Measurements from ENCODE around the gene CBFA2T3. TPM values are rescaled to one million over a fixed set of nuclear protein-coding genes. Genes with fewer than 3 reads are reported as not detected.

The CBFA2T3 gene
- total RNA-seq, 1 experiment from 2014 or later: not detected

DNA sequence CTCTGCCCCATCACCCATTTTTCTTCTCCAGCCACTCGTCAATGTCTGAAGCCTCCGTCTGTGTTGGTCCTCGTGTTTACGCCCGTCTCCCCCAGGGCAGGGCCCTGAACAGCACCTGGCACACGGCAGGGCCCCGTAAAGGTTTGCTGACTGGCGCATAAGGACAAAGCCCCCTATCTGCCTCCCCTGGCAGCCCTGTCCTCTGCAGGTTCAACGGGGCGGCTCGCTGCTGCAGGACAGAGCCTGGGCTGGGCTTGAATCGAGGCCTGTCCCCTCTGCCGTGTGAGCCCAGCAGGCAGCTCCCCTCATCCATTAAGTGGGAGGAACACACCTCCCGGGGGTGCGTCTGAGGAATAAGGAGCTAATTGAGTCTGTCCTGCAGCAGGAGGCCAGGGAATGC, 64.5 kb downstream of the CBFA2T3 start:
- H2AFZ ChIP-seq (ENCODE audit: low read length): no peak overlapping the region
- no peak overlapping the region for H3K4me3 ChIP-seq (ENCODE audit: low read length)
- H3K9ac ChIP-seq (ENCODE audit: low read length): no peak overlapping the region
- no peaks in the 10 kb centered on the region for H3K36me3 ChIP-seq (ENCODE audit: insufficient read depth, low read length)
- no peaks in the 10 kb centered on the region for H4K20me1 ChIP-seq (ENCODE audit: insufficient read depth, low read depth, low read length)
- H3K4me1 ChIP-seq (ENCODE audit: low read length): no peaks in the 10 kb centered on the region
- no peak for DNase-seq
- no peaks in the 10 kb centered on the region for H3K79me2 ChIP-seq (ENCODE audit: low read length)
- H3K27ac ChIP-seq (ENCODE audit: low read length): no peak overlapping the region
- H3K9me3 ChIP-seq (ENCODE audit: low read length): no peaks in the 10 kb centered on the region
- no peaks in the 10 kb centered on the region for H3K27me3 ChIP-seq (ENCODE audit: low read length)
- no peaks in the 10 kb centered on the region for H3K9me2 ChIP-seq (replicated peaks; ENCODE audit: insufficient read depth, low read length)
- no peak overlapping the region for H3K4me2 ChIP-seq (ENCODE audit: low read depth, low read length, poor library complexity, severe bottlenecking)

DNA sequence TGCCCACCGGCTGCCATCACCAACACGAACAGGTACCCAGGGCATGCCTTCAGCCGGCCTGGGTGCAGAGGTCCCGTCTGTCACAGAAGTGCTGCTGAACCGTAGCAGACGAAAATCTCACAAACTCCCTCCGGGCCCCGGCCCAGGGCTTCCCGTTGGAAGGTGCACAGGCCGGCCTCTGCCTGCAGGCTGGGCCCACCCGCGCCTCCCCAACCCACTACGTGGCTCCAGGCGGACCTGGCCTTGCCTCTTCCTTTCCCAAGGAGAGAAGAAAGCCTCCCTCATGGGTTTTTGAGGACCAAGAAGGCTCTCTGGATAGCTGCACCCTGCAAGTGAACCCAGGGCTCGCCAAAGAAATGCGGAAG, 65.1 kb downstream of the CBFA2T3 start:
- Histone ChIP-seq H3K4me3 (ENCODE audit: low read length) (no peak overlapping the region), H3K9ac (ENCODE audit: low read length) (no peak overlapping the region), H4K20me1 (ENCODE audit: insufficient read depth, low read depth, low read length) (no peaks in the 10 kb centered on the region), H3K27me3 (ENCODE audit: low read length) (no peaks in the 10 kb centered on the region), H3K4me2 (ENCODE audit: low read depth, low read length, poor library complexity, severe bottlenecking) (no peak overlapping the region), H3K9me3 (ENCODE audit: low read length) (no peaks in the 10 kb centered on the region), H3K9me2 (replicated peaks; ENCODE audit: insufficient read depth, low read length) (no peaks in the 10 kb centered on the region), H3K27ac (ENCODE audit: low read length) (no peak overlapping the region), H3K79me2 (ENCODE audit: low read length) (no peaks in the 10 kb centered on the region), H3K36me3 (ENCODE audit: insufficient read depth, low read length) (no peaks in the 10 kb centered on the region), H2AFZ (ENCODE audit: low read length) (no peak overlapping the region), H3K4me1 (ENCODE audit: low read length) (no peaks in the 10 kb centered on the region)
- DNase-seq: no peak

DNA sequence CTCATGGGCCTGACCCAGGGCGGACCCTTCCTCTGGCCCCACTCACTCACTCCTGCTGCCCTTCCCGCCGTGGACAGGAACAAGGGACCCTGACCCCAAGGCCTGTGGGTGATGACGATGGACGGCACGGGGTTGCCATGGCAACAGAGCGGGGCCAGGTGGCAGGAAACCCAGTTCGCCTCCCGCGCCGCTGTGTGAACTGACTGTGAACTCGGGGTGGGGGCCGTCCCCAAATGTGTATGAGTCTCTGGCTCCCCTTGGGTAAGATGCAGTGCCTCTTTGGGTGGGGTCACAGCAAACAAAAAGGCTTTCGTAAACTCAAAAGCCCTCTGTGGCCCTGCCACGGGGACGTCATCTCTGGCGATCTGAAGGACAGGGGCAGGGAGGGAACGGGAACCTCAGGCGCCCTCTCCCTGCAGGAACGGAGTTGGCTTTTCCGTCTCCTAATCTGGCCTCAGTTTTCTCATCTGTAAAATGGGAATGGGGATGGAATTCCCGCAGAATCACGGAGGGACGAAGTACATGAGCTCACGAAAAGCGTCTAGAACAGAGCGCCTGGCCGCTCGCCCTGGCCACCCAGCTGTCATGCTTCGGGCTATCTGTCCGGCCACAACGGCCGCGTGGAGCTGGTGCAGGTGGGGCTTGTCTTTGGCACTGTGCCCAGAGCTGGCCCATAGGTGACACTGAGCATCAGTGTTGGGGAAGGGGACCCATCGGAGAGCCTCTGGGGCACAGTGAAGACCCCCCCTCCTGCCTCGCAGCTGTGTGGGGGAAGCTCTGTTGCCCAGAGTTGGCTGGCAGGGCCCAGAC, 65.7 kb downstream of the CBFA2T3 start:
- Histone ChIP-seq H3K9me2 (replicated peaks; ENCODE audit: insufficient read depth, low read length) (no peaks in the 10 kb centered on the region), H3K4me2 (ENCODE audit: low read depth, low read length, poor library complexity, severe bottlenecking) (no peak overlapping the region), H3K9ac (ENCODE audit: low read length) (no peak overlapping the region), H3K27ac (ENCODE audit: low read length) (no peak overlapping the region), H3K36me3 (ENCODE audit: insufficient read depth, low read length) (no peaks in the 10 kb centered on the region), H3K4me3 (ENCODE audit: low read length) (no peak overlapping the region), H3K27me3 (ENCODE audit: low read length) (no peaks in the 10 kb centered on the region), H2AFZ (ENCODE audit: low read length) (no peak overlapping the region), H4K20me1 (ENCODE audit: insufficient read depth, low read depth, low read length) (no peaks in the 10 kb centered on the region), H3K79me2 (ENCODE audit: low read length) (no peaks in the 10 kb centered on the region), H3K9me3 (ENCODE audit: low read length) (no peaks in the 10 kb centered on the region), H3K4me1 (ENCODE audit: low read length) (no peaks in the 10 kb centered on the region)
- no peak for DNase-seq

DNA sequence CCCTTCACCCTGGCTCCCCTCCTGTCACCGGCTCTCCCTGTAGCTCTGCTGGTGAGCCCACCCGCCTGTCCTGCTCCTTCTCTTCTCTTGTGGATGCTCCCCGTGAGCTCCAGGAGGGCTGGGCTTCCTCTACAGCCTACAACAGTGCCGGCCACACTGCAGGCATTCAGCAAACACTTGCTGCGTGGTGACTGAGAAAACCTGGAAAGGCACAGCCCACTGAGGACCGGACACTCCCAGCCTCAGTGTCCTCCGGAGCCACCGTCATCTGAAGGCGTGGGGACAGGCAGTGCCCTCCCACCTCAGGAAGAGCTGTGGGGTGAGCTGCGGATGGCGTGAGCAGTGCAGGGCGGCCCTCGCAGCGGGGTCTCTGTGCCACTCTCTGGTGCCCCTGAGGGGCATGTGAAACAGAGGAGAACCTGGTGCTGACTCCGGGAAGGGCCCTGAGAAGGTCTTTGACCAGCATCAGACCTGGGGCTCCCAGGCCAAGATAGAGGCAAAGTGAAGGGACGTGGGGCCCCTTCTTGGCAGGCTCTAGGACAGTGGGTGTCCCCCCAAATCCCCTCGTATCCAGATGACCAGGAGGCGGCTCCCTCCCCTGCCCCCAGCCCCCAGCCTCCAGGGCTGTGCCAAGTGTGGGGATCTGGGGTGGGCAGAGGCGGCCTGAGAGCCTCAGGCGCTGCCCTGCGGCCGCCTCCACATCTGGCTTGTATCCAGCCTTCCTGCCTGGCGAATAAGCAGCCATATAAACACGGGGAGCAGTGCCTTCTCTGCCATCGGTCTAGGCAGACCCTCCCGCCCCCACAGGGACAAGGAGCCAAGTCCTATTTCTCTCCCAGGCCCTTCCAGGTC, 66.5 kb downstream of the CBFA2T3 start:
- H3K4me1 ChIP-seq (ENCODE audit: low read length): no peaks in the 10 kb centered on the region
- no peaks in the 10 kb centered on the region for H3K9me3 ChIP-seq (ENCODE audit: low read length)
- H4K20me1 ChIP-seq (ENCODE audit: insufficient read depth, low read depth, low read length): no peaks in the 10 kb centered on the region
- no peaks in the 10 kb centered on the region for H3K36me3 ChIP-seq (ENCODE audit: insufficient read depth, low read length)
- H3K79me2 ChIP-seq (ENCODE audit: low read length): no peaks in the 10 kb centered on the region
- DNase-seq: no peak
- no peak overlapping the region for H3K27ac ChIP-seq (ENCODE audit: low read length)
- H2AFZ ChIP-seq (ENCODE audit: low read length): no peak overlapping the region
- no peaks in the 10 kb centered on the region for H3K27me3 ChIP-seq (ENCODE audit: low read length)
- H3K4me2 ChIP-seq (ENCODE audit: low read depth, low read length, poor library complexity, severe bottlenecking): no peak overlapping the region
- no peaks in the 10 kb centered on the region for H3K9me2 ChIP-seq (replicated peaks; ENCODE audit: insufficient read depth, low read length)
- H3K4me3 ChIP-seq (ENCODE audit: low read length): no peak overlapping the region
- no peak overlapping the region for H3K9ac ChIP-seq (ENCODE audit: low read length)

DNA sequence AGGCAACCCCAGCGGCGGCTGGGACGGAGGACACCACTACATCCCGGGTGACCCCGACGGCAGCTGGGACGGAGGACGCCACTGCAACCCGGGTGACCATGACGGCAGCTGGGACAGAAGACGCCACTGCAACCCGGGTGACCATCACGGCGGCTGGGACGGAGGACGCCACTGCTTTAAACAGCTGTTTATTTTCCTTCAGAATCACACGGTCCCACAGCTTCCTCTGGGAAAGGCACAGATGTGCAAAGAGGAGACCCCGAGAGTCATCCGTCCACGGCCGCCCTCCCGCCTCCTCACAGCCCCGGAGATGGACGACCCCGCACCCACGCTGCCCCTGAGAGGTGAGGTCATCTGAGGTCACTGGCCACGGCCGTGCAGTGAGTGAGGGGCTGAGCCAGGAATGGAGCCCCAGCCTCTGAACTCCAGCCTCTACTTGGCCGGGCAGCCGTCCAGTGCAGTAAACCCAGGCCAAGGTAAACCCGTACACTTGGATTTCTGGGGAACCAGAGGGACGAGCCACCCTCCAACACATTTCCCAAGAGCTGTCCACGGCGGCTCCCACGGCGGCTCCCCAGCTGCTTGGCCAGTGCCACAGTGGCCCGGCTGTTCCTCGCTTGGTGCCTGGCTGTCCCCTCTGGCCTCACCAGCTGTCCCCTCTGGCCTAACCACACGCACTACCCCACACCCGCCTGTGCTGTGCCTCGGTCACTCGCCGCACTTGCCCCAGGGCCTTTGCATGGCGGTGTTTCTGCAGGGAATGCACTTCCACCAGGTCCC, 67.4 kb downstream of the CBFA2T3 start:
- no peaks in the 10 kb centered on the region for H4K20me1 ChIP-seq (ENCODE audit: insufficient read depth, low read depth, low read length)
- no peak overlapping the region for H3K27ac ChIP-seq (ENCODE audit: low read length)
- H3K36me3 ChIP-seq (ENCODE audit: insufficient read depth, low read length): no peaks in the 10 kb centered on the region
- no peak overlapping the region for H2AFZ ChIP-seq (ENCODE audit: low read length)
- no peaks in the 10 kb centered on the region for H3K79me2 ChIP-seq (ENCODE audit: low read length)
- H3K9me3 ChIP-seq (ENCODE audit: low read length): no peaks in the 10 kb centered on the region
- H3K4me3 ChIP-seq (ENCODE audit: low read length): no peak overlapping the region
- DNase-seq: no peak
- H3K9me2 ChIP-seq (replicated peaks; ENCODE audit: insufficient read depth, low read length): no peaks in the 10 kb centered on the region
- H3K9ac ChIP-seq (ENCODE audit: low read length): no peak overlapping the region
- H3K4me1 ChIP-seq (ENCODE audit: low read length): peaks cover 2% of the 10 kb centered on the region; the same call in 1 of the 2 replicates
- no peaks in the 10 kb centered on the region for H3K27me3 ChIP-seq (ENCODE audit: low read length)
- H3K4me2 ChIP-seq (ENCODE audit: low read depth, low read length, poor library complexity, severe bottlenecking): no peak overlapping the region

DNA sequence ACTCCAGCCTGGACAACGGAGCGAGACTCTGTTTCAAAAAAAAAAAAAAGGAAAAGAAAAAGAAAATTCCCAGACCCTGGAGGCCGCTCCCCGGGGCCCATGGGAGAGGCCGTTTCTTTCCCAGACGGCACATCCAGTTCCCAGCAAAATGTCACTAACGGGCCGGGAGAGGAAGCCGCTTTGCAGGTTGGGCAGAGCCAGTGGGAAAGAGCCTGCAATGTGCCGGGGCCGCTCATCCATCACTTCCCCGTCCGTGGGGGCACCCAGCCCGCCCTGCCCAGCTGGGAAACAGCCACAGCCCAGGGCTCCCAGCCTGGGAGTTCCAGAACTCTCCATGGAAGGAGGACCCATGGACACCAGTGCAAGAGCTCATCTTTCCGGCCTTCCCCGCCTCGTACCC, 68.7 kb downstream of the CBFA2T3 start:
- DNase-seq: no peak
- Histone ChIP-seq H3K4me3 (ENCODE audit: low read length) (no peak overlapping the region), H3K9me2 (replicated peaks; ENCODE audit: insufficient read depth, low read length) (no peaks in the 10 kb centered on the region), H4K20me1 (ENCODE audit: insufficient read depth, low read depth, low read length) (no peaks in the 10 kb centered on the region), H3K27ac (ENCODE audit: low read length) (no peak overlapping the region), H3K36me3 (ENCODE audit: insufficient read depth, low read length) (no peaks in the 10 kb centered on the region), H3K4me1 (ENCODE audit: low read length) (peaks cover 2% of the 10 kb centered on the region; the same call in 1 of the 2 replicates), H2AFZ (ENCODE audit: low read length) (no peak overlapping the region), H3K79me2 (ENCODE audit: low read length) (no peaks in the 10 kb centered on the region), H3K9ac (ENCODE audit: low read length) (no peak overlapping the region), H3K4me2 (ENCODE audit: low read depth, low read length, poor library complexity, severe bottlenecking) (no peak overlapping the region), H3K27me3 (ENCODE audit: low read length) (no peaks in the 10 kb centered on the region), H3K9me3 (ENCODE audit: low read length) (no peaks in the 10 kb centered on the region)

DNA sequence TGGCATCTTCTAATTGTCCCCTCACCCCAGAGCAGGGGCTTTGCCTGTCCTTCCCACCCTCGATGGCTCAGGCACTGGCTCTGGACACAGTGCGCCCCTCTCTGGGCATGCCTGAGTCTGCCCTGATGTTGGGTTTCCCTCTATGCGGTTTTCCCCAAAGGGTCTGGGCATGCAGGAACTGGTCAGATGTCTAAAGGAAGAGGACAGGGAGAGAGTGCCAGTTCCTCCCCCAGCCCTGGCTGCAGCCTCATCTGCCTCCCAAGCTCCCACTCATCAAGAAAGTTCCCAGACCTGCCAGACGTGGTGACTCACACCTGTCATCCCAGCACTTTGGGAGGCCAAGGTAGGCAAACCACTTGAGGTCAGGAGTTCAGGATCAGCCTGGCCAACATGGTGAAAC, 69.2 kb downstream of the CBFA2T3 start:
- Histone ChIP-seq H3K79me2 (ENCODE audit: low read length) (no peaks in the 10 kb centered on the region), H3K4me3 (ENCODE audit: low read length) (no peak overlapping the region), H3K27ac (ENCODE audit: low read length) (no peak overlapping the region), H3K36me3 (ENCODE audit: insufficient read depth, low read length) (no peaks in the 10 kb centered on the region), H3K4me1 (ENCODE audit: low read length) (peaks cover 2% of the 10 kb centered on the region; the same call in 1 of the 2 replicates), H3K9me2 (replicated peaks; ENCODE audit: insufficient read depth, low read length) (no peaks in the 10 kb centered on the region), H3K27me3 (ENCODE audit: low read length) (no peaks in the 10 kb centered on the region), H3K4me2 (ENCODE audit: low read depth, low read length, poor library complexity, severe bottlenecking) (no peak overlapping the region), H4K20me1 (ENCODE audit: insufficient read depth, low read depth, low read length) (no peaks in the 10 kb centered on the region), H3K9me3 (ENCODE audit: low read length) (no peaks in the 10 kb centered on the region), H3K9ac (ENCODE audit: low read length) (no peak overlapping the region), H2AFZ (ENCODE audit: low read length) (no peak overlapping the region)
- no peak for DNase-seq
